HG03108 (cell line): Measurements from ENCODE around the gene HEMK1.

Experiments
- ATAC-seq: cut with Tn5 transposase; IDR thresholded peaks from one replicate; pipeline ENCODE4 v1.9.1; 2021; ENCODE audit warnings: moderate library complexity; ENCODE audit not compliant: unreplicated experiment

Gene HEMK1

GRCh38 chr3:50568947-50569749 lies at the start of gene HEMK1:
HEMK1 (plus strand) TSS chr3:50569522; CDS start chr3:50571105, 1,583 bp downstream.
- ATAC-seq, result peak; percentile 53

GRCh38 chr3:50520849-50521248 lies 48.5 kb upstream of the HEMK1 start:
- no peak for ATAC-seq

DNA sequence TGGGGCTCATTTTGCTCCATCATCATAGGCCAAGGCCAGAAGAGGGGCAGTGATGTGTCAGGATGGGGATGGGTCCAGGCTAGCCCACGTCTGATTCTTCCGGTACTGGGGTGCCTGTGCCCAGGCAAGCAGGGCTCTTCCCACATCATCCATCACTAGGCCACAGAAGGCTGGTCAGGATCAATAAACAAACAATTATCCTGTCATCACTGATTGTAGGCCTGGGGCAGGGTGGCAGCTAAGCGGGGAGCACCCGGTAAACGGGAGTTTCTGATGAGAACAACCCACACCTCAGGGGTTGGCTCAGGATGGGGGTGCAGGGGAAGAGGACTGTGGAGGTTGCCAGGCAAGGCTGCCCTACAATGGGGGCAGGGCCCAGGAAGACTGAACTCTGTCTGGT lies 47.8 kb upstream of the HEMK1 start:
- no peak for ATAC-seq

GRCh38 chr3:50523279-50523811 lies 46.0 kb upstream of the HEMK1 start:
- ATAC-seq, result no peak

DNA sequence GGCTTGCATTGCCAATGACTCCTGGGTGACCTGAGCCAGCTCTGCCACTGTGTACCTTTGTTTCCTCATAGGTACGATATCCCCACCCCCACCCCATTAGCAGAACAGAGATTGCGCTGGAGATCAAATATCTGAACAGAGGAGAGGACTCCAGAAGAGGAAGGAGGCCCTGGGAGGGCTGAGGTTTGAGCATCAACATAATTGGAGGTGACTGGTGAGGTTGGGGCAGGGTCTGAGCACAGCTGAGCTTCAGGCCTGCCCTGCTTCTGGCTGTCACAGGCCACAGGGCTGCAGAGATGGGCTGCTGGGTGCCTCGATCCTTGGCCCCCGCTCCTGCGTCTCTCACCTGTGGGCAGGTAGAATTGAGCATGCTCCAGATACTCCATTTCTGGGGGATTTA lies 44.6 kb upstream of the HEMK1 start:
- no peak for ATAC-seq

GRCh38 chr3:50525191-50525910 lies 44.0 kb upstream of the HEMK1 start:
- ATAC-seq, result no peak

- ATAC-seq, result no peak
Measured at GRCh38 chr3:50525987-50526386, 43.3 kb upstream of the HEMK1 start.

DNA sequence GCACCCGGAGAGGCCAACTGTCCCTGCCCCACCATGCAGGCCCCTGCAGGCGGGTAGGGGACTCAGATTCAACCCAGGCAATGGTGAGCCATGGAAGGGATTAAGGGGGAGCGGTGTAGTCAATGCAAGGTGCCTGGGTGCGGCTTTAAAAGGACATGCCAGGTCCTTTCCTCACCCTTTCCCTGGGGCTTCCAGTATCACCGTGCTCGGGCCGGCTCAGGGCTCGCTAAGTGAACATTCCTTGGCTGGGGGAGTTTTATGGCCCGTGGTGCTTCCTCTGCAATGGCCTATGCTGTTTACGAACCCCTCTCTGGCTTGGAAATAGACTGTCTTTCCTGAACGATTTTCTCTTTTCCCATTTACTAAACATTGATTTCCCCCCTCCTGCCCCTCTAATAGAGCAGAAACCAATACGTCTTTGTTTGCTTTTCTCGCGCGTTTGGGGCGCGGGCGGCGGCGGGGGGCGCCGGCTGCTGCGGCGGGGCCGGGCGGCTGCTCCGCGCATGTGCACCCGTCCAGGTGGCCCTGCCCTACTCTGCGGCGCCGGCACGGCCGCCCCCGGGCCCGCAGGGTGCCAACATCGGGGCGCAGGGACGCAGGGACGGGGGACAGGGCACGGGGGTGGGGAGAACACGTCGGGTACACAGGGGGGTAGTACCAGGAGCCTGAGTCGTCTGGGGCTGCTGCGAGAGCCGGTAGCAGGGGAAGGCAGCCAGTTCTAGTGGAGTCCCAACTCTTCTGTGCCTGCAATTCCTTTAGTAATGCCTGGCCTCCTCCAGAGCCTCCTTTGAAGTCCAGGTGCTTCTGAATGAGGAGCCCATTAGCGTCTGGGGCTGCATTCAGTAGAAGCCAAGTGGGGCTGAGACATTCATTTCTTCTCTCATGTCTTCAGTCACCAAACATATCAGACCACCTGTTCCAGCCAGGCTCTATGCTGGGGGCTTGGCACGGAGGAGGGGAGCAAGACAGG lies 39.0 kb upstream of the HEMK1 start:
- ATAC-seq, result no peak

- no peak for ATAC-seq
Measured at GRCh38 chr3:50531201-50531600, 38.1 kb upstream of the HEMK1 start.

DNA sequence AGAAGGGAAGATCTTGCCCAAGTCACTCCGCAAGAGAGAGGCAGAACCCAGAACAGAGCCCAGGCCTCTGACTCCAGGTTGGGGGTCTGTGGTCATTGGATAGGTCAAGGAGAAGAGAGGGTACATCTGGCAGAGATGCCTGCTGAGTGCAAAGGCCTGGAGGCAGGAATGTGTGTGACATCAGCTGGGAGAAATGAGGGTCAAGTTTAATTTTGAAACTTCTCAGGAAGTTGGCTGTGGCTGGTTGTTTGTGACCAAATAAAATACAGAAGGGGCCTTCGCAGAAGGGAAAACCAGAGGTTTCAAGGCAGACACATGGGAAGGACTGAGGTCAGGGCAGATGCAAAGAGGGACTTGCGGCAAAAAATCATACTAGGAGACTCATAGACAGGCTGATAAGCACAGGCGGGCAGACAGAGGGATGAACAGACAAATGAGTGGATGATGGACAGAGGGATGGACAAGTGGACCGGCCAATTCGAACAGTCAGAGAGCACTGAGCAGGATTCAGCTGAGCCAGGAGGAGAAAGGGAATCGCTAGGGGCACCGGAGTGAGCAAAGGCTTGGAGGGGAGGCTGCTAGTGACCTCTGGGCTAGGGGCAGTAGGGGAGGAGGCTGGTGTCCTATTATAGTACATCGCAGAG lies 37.1 kb upstream of the HEMK1 start:
- ATAC-seq, result no peak

- no peak for ATAC-seq
Measured at GRCh38 chr3:50533316-50533715, 36.0 kb upstream of the HEMK1 start.

- ATAC-seq, result no peak
Measured at GRCh38 chr3:50533807-50534461, 35.4 kb upstream of the HEMK1 start.

DNA sequence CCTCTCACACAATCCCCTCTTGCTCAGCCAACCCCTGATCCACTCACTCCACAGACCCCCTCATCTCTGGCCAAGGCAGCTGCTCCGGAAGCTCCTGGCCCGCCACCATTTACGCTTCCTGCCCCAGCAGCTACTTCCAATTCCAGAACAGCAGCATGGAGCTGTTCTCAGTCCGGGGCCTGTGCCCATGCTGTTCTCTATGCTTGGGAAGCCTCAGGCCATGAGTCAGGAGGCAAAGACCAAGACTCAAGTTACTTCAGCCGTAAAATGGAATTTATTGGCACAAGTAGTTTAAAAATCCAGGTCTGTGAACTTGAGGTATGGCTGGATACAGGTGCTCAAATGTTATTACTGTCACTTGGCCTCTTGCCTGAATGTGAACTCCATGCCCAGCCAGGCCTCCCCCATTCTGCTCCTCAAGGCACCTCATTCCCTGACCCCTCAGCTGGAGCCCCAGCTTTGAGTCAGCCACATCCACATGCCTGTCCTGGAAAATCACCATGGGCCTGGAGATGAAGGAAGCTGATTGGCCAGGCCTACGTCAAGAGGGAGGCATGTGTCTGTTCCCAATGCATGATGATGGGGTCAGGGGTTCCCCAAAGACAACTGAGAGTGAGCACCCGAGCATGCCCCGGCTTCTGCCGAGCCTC lies 34.5 kb upstream of the HEMK1 start:
- no peak for ATAC-seq

DNA sequence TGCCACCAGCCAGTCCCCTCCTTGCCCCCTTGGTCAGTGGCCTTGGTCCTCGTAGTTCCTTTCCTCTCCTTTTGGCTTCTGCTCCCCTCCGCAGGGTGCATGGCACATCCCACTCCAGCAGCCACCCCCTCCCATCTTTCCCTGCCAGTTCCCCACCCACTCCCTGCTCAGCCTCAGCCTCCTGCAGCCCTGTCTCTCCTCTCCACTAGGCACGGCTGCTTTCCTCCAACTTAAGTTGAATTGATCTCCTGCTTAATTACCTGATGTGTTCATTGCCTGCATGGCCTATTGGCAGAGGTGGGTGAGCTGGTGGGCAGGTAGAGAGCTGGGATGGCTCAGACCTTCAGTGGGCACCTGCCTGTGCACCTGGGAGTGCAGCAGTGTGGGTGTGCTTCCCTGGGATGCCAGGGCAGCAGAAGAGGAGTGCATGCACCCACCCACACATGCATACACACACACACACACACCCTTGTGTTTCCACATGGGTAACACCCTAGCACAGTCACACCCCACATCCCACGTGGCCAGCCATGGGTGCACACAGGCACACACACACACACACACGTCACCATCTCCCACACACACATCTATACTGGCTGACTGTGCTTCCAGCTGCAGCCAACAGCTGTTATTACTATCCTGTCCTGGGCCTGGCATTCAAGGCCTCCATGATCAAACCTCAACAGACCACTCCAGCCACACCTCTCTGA lies 32.7 kb upstream of the HEMK1 start:
- ATAC-seq, result no peak

DNA sequence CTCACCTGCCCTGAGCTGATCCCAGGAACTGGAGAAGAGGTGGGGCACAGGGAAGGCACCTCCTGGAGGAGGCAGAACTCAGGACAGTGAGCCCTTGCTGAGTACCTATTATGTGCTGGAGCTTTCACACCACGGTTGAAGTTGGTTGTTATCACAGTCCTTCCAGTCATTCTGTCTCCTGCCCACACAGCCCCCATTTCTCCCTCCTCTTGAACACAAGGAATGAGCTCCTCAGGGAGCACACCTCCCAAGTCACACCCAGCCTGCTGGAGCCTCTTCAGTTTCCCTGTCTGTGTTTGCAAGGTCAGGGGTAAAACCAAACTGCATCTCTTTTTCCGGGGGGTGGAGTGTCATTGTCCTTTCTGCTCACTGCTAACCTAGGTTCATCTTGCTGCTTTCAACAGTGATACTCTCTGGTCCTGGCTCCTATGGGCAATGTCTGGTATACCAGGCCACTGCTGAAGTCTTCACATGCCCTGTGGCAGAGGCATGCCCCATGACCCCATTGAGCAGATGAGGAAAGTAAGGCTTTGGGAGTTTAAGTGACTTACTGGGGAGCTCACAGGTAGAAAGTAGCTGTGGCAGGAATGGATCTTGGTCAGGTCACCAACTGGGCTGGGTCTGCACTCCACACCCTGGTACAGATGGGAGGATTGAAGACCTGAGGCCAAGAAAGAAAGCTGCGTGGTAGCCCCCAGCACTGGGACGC lies 31.7 kb upstream of the HEMK1 start:
- no peak for ATAC-seq

DNA sequence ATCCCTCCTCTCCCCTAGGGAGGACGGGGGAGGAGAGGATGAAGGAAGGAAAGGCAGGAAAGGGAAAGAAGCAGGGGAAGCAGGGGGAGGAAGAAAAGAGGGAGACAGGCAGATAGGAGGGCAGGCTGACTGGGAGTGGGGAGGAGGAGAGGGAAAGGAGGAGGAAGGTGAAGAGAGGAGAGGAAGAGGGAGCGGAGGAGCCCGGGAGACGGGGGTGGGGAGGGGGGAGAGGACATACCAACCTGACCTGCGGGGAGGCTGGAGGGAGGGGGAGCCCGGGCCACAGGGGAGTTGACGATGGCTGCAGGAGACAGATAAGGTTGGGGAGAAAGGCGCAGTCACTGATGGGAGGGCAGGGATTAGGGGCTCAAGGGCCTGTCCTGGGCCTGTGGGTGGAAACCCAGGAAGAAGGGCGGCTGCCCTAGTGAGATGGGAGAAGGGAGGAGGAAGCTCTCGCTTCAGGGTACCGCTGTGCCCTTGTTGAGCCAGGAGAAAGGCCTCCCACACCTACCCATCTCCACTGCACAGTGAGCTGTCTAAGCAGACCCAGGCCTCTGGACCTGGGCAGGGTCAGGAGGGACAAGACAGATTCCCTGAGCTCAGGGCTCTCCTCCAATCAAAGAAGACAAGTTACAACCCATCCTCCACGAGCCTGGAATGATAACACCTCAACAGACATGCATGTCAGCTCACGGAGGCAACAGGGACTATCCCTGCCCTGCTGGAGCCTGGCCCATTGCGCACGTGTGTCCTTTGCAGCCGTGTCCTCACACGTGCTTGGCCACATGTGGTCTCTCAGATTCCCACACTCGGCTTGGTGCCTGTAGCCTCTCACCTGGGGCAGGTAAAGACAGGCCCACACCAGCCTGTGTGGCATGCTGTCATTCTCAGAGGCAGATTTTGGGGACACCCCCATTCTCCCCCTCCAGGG lies 29.7 kb upstream of the HEMK1 start:
- ATAC-seq, result no peak
